Heart right ventricle (tissue), 16 donors: Measurements from ENCODE around the gene MOB3B. TPM values are rescaled to one million over a fixed set of nuclear protein-coding genes. Genes with fewer than 3 reads are reported as not detected.

ENCODE experiments used
- ATAC-seq, 8 donors: fragments of 200-7000 bp; cut with Tn5 transposase; one replicate each; pipeline ENCODE4 v1.9.1; 2020; ENCODE audit warnings: mild to moderate bottlenecking in 8 of 8, moderate library complexity in 8 of 8, moderate number of reproducible peaks in 1 of 8
- DNase-seq, 2 donors: peaks; one replicate each; pipeline ENCODE4 v3.0.0-alpha.2; 2020
- H3K27ac ChIP-seq, 10 donors: fragments of 200-600 bp; sonication (generic) in 2 of 10; one replicate each; pipeline versions ENCODE4 v1.5.0 to v1.8.0; 2020 to 2022; ENCODE audit warnings: mild to moderate bottlenecking in 3 of 10
- H3K27me3 ChIP-seq, 7 donors: fragments of 200-600 bp; one replicate each; pipeline ENCODE4 v1.8.0; 2021 to 2022; ENCODE audit warnings: mild to moderate bottlenecking in 2 of 7
- H3K36me3 ChIP-seq, 9 donors: fragments of 200-600 bp; sonication (generic) in 1 of 9; one replicate each; pipeline versions ENCODE4 v1.5.0 to v1.8.0; 2020 to 2022; ENCODE audit warnings: mild to moderate bottlenecking in 2 of 9
- H3K4me1 ChIP-seq, 9 donors: fragments of 200-600 bp; sonication (generic) in 1 of 9; one replicate each; pipeline versions ENCODE4 v1.5.0 to v1.8.0; 2020 to 2022; ENCODE audit warnings: mild to moderate bottlenecking in 4 of 9
- H3K4me3 ChIP-seq, 10 donors: fragments of 200-600 bp; sonication (generic) in 2 of 10; one replicate each; pipeline versions ENCODE4 v1.5.0 to v1.8.0; 2020 to 2022; ENCODE audit warnings: mild to moderate bottlenecking in 7 of 10, moderate library complexity in 2 of 10
- H3K9me3 ChIP-seq, 11 donors: fragments of 200-600 bp in 10 of 11; sonication (generic) in 2 of 11; one replicate each; pipeline versions ENCODE4 v1.5.0 to v1.8.0; 2013 to 2022; ENCODE audit warnings: mild to moderate bottlenecking in 2 of 11, control low read depth in 1 of 11, moderate library complexity in 1 of 11
- CTCF ChIP-seq, 9 donors: fragments of 200-600 bp; sonication (generic) in 2 of 9; IDR thresholded peaks; one replicate each; pipeline versions ENCODE4 v1.5.0 to v1.8.0; 2021 to 2022; ENCODE audit warnings: antibody characterized with exemption in 9 of 9, mild to moderate bottlenecking in 5 of 9, moderate library complexity in 1 of 9
- WGBS, 2 donors: extraction: QIAGEN DNeasy Blood & Tissue Kit; methylation state at CpG; one replicate each; pipeline ENCODE4 v1.1.7; 2013; ENCODE audit warnings: inconsistent platforms in 1 of 2; 5-methylcytosine and 5-hydroxymethylcytosine counted together
- intact Hi-C, 10 donors: fragments of 100-400 bp; cut with DNase I; formaldehyde crosslinking; loops; one replicate each; pipeline versions ENCODE4 v1.11.1 to v1.14.2; 2022
- polyA plus RNA-seq, 2 donors: library from polyadenylated mRNA; stranded (reverse); fragments of 200-250 nt; gene quantifications; one replicate each; pipeline ENCODE4 v1.2.3, GENCODE V29; 2013
- total RNA-seq, 10 donors: library from RNA; stranded (reverse); fragmentation: NEBNext Ultra II Directional in 3 of 10; extraction: Animal tissue kit (Norgen Biotek cat#: 25700) in 3 of 10; gene quantifications; one replicate each; pipeline versions ENCODE4 v1.2.1 to v1.2.4, GENCODE V29; 2021 to 2023
- donor health status: Arrhythmogenic right ventricular cardiomyopathy.
- donor health status: ischemic (EF 13 %, LVEDD 7.1; RV severe dilation, severe dysfunction).
- donor health status: healthy with polysubstance abuse.
- donor health status: DM: no; HTN: yes; CAD: no.
- donor health status: DM: no; HTN: no; CAD: no.
- donor health status: ischemic (EF 25% LVEDD 6.9; RV normal size, moderate dysfunction).
- donor health status: ischemic (EF 25% LVEDD 5.7; RV mildly dilated, moderate dysfunction).
- donor health status: healthy.
- donor health status: DM: yes; HTN: yes; CAD: no.
- donor health status: Ischemic cardiomyopathy.
- donor health status: ischemic (EF 35%, LVEDD 5.7; RV mildly dilated, moderate dysfunction).
- donor health status: nonischemic (EF 11% LVEDD 7.7; RV severe dilation, severe dysfunction).
- donor health status: DM: yes; HTN: yes; CAD: no.
- donor health status: PGD.
- donor health status: ischemic (EF 29% LVEDD 5.4; RV normal size, mild dysfunction).
- donor health status: nonischemic (EF 23%, LVEDD 6.1; RV moderate dilation, normal function).

The MOB3B gene
- total and polyA plus RNA-seq, 12 donors: 0.39 to 2.3 (median 1.3) TPM

- Histone ChIP-seq H3K27ac (no peak overlapping the region), H3K36me3 (peaks cover 0 to 2% (median 0%) of the 10 kb centered on the region in 9 donors), H3K9me3 (no peaks in the 10 kb centered on the region), H3K4me1 (peaks cover 0 to 5% (median 3%) of the 10 kb centered on the region in 9 donors), H3K27me3 (no peaks in the 10 kb centered on the region), H3K4me3 (no peak overlapping the region)
- no peak for DNase-seq
- no peak for ATAC-seq
- 87 to 93% methylated on average over 10 of the region's 10 CpGs for WGBS, 2 donors
- intact Hi-C loops: loop anchor here in 3 of 10 donors (10.0 kb wide), 3 partner anchors 45 to 85 kb away; no protein-coding TSS in a partner anchor
- no peak for TF ChIP-seq CTCF (IDR thresholded peaks at IDR 0.05)
Measured at GRCh38 chr9:27519466-27520465, 9.8 kb downstream of the MOB3B start.

GRCh38 chr9:27518809-27519208, 10.8 kb downstream of the MOB3B start:
- Histone ChIP-seq H3K4me1 (peaks cover 0 to 13% (median 9%) of the 10 kb centered on the region in 9 donors), H3K9me3 (no peaks in the 10 kb centered on the region), H3K4me3 (no peak overlapping the region), H3K27ac (no peak overlapping the region), H3K27me3 (no peaks in the 10 kb centered on the region), H3K36me3 (no peaks in the 10 kb centered on the region)
- 91 to 95% methylated on average over 4 of the region's 4 CpGs for WGBS, 2 donors
- intact Hi-C loops: no loop called here
- ATAC-seq (no peak), DNase-seq (no peak)
- TF ChIP-seq CTCF (IDR thresholded peaks at IDR 0.05): no peak

- Histone ChIP-seq H3K36me3 (no peaks in the 10 kb centered on the region), H3K27me3 (no peaks in the 10 kb centered on the region), H3K27ac (no peak overlapping the region), H3K4me1 (peaks cover 0 to 13% (median 9%) of the 10 kb centered on the region in 9 donors), H3K9me3 (no peaks in the 10 kb centered on the region), H3K4me3 (no peak overlapping the region)
- WGBS, 2 donors: 97% methylated on average over 2 of the region's 2 CpGs
- DNase-seq (no peak), ATAC-seq (no peak)
- no peak for TF ChIP-seq CTCF (IDR thresholded peaks at IDR 0.05)
- intact Hi-C loops: no loop called here
Measured at GRCh38 chr9:27518006-27518405, 11.6 kb downstream of the MOB3B start.

- ATAC-seq: peak in 4 of 8 donors; percentile 37 to 62 (median 46)
- intact Hi-C loops: loop anchor here in 1 of 10 donors (5.0 kb wide), 1 partner anchor 47 kb away; no protein-coding TSS in a partner anchor
- no peak for TF ChIP-seq CTCF (IDR thresholded peaks at IDR 0.05)
Measured at GRCh38 chr9:27514551-27514950, 15.1 kb downstream of the MOB3B start.

More at GRCh38 chr9:27514551-27514950, 15.1 kb downstream of the MOB3B start:
- no peaks in the 10 kb centered on the region for H3K9me3 ChIP-seq
- no peak overlapping the region for H3K4me3 ChIP-seq
- H3K27ac ChIP-seq: no peak overlapping the region
- H3K4me1 ChIP-seq: peaks cover 0 to 13% (median 9%) of the 10 kb centered on the region in 9 donors
- no peaks in the 10 kb centered on the region for H3K36me3 ChIP-seq
- no peaks in the 10 kb centered on the region for H3K27me3 ChIP-seq
- WGBS, 2 donors: 73 to 77% methylated on average over 2 of the region's 2 CpGs
- DNase-seq: peak in 1 of 2 donors; percentile 13
